B cell (primary cell): ENCODE measurements around the gene EPHB6.

Source experiments
- EZH2 ChIP-seq: IDR thresholded peaks from 2 replicates; pipeline ENCODE4 v1.6.1; 2012; ENCODE audit warnings: borderline replicate concordance, low read depth, mild to moderate bottlenecking, moderate library complexity, low read length; ENCODE audit not compliant: insufficient read depth, poor library complexity, severe bottlenecking
- TF ChIP-seq, protein P1 (sequence below): fragments of 200-600 bp; IDR thresholded peaks from one replicate; pipeline ENCODE4 v1.8.0; 2022; ENCODE audit warnings: antibody characterized with exemption, mild to moderate bottlenecking

DNA sequence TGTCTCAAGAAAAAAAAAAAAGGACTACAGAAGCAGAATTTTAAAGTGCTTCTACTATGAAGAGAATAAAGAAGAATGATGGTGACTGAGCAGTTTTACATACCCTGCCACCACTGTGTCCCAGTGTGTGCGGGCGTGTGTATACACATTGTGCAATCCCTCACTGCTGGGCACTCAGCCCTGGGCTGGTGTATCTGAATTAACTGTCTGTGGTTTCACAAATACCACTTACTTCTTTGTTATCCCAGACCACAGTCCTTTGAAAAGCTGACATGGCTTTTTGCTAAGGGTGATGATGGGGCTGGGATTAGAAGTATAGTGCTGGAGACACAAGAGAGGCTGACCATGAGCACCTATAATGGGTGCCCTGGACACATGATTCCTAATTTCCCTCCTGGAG is 51.8 kb downstream of the EPHB6 start:
- TF ChIP-seq, protein P1, sequence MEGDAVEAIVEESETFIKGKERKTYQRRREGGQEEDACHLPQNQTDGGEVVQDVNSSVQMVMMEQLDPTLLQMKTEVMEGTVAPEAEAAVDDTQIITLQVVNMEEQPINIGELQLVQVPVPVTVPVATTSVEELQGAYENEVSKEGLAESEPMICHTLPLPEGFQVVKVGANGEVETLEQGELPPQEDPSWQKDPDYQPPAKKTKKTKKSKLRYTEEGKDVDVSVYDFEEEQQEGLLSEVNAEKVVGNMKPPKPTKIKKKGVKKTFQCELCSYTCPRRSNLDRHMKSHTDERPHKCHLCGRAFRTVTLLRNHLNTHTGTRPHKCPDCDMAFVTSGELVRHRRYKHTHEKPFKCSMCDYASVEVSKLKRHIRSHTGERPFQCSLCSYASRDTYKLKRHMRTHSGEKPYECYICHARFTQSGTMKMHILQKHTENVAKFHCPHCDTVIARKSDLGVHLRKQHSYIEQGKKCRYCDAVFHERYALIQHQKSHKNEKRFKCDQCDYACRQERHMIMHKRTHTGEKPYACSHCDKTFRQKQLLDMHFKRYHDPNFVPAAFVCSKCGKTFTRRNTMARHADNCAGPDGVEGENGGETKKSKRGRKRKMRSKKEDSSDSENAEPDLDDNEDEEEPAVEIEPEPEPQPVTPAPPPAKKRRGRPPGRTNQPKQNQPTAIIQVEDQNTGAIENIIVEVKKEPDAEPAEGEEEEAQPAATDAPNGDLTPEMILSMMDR: no peak
- TF ChIP-seq EZH2: no peak
